Ishikawa (cell line): ENCODE data around the gene RAI1.

ENCODE experiments used
- CEBPB ChIP-seq: IDR thresholded peaks from 2 replicates; pipeline ENCODE4 v1.6.1; 2012
- CREB1 ChIP-seq: IDR thresholded peaks from 2 replicates; pipeline ENCODE4 v1.6.1; 2012; ENCODE audit warnings: low read depth
- EGR1 ChIP-seq: IDR thresholded peaks from 2 replicates; pipeline ENCODE4 v1.6.1; 2012
- EP300 ChIP-seq: IDR thresholded peaks from 2 replicates; pipeline ENCODE4 v1.6.1; 2012; ENCODE audit warnings: borderline replicate concordance
- FOXM1 ChIP-seq: IDR thresholded peaks from 2 replicates; pipeline ENCODE4 v1.6.1; 2012; ENCODE audit warnings: low read depth, borderline replicate concordance
- MAX ChIP-seq: IDR thresholded peaks from 2 replicates; pipeline ENCODE4 v1.6.1; 2012
- NFIC ChIP-seq: IDR thresholded peaks from 2 replicates; pipeline ENCODE4 v1.6.1; 2012
- RAD21 ChIP-seq: IDR thresholded peaks from 2 replicates; pipeline ENCODE4 v1.6.1; 2012; ENCODE audit warnings: low read depth
- REST ChIP-seq: IDR thresholded peaks from 2 replicates; pipeline ENCODE4 v1.6.1; 2012; ENCODE audit warnings: low read depth, mild to moderate bottlenecking
- TAF1 ChIP-seq: IDR thresholded peaks from 2 replicates; pipeline ENCODE4 v1.6.1; 2012; ENCODE audit warnings: low read depth, mild to moderate bottlenecking
- TCF12 ChIP-seq: IDR thresholded peaks from 2 replicates; pipeline ENCODE4 v1.6.1; 2012; ENCODE audit warnings: low read depth
- TEAD4 ChIP-seq: IDR thresholded peaks from 2 replicates; pipeline ENCODE4 v1.6.1; 2012
- USF1 ChIP-seq: IDR thresholded peaks from 2 replicates; pipeline ENCODE4 v1.6.1; 2012
- YY1 ChIP-seq: IDR thresholded peaks from 2 replicates; pipeline ENCODE4 v1.6.1; 2012; ENCODE audit warnings: low read depth
- ZBTB7A ChIP-seq: IDR thresholded peaks from 2 replicates; pipeline ENCODE4 v1.6.1; 2012; ENCODE audit warnings: low read depth

RAI1 gene

GRCh38 chr17:17778308-17779014 lies 97.2 kb downstream of the RAI1 start:
- TF ChIP-seq TEAD4, result no peak

- TF ChIP-seq EP300, result no peak
- TF ChIP-seq EGR1, result no peak
- TF ChIP-seq YY1, result no peak
- TF ChIP-seq USF1, result no peak
- TF ChIP-seq FOXM1, result no peak
- TF ChIP-seq TAF1, result no peak
- no peak for TF ChIP-seq RAD21
- TF ChIP-seq NFIC, result no peak
- no peak for TF ChIP-seq REST
Measured at GRCh38 chr17:17779015-17779611, 97.9 kb downstream of the RAI1 start.

GRCh38 chr17:17780922-17781590 lies 99.8 kb downstream of the RAI1 start:
- TF ChIP-seq CREB1 (no peak), CEBPB (no peak), REST (no peak), TCF12 (peak; percentile 59; the same call in 1 of the 2 replicates), EGR1 (no peak), YY1 (no peak), MAX (no peak), NFIC (no peak), TAF1 (no peak), RAD21 (peak; percentile 8; the same call in 1 of the 2 replicates), TEAD4 (peak; percentile 80), USF1 (no peak), ZBTB7A (no peak; the same call in 1 of the 2 replicates), EP300 (peak; percentile 39; the same call in 1 of the 2 replicates), FOXM1 (no peak)

GRCh38 chr17:17781591-17782496 lies 100.6 kb downstream of the RAI1 start:
- TF ChIP-seq EP300, result no peak; the same call in 1 of the 2 replicates
- TF ChIP-seq EGR1, result no peak
- peak; percentile 46; the same call in 1 of the 2 replicates for TF ChIP-seq ZBTB7A
- TF ChIP-seq REST, result no peak
- TF ChIP-seq TEAD4, result no peak; the same call in 1 of the 2 replicates
- TF ChIP-seq CEBPB, result no peak
- peak; percentile 56; the same call in 1 of the 2 replicates for TF ChIP-seq MAX
- TF ChIP-seq YY1, result no peak
- peak; percentile 48; the same call in 1 of the 2 replicates for TF ChIP-seq TCF12
- TF ChIP-seq RAD21, result no peak
- TF ChIP-seq USF1, result no peak
- peak; percentile 72 for TF ChIP-seq NFIC
- TF ChIP-seq FOXM1, result no peak
